Measurements from ENCODE around the gene SKIDA1.

SKIDA1 gene

GRCh38 chr10:21488246-21488956 is 37.1 kb downstream of the SKIDA1 start:
- DNase-seq (ENCODE audit: low read depth in 1 of 2, low spot score in 1 of 2), result no peak
- Histone ChIP-seq H3K27me3 (ENCODE audit: insufficient read depth, poor library complexity, severe bottlenecking) (no peaks in the 10 kb centered on the region), H3K4me3 (replicated peaks; ENCODE audit: insufficient read depth, low read length) (no peak overlapping the region), H3K27ac (replicated peaks) (no peak overlapping the region)
- no peak for TF ChIP-seq CTCF (IDR thresholded peaks at IDR 0.05; ENCODE audit: insufficient read depth, low read length)
- no peak for TF ChIP-seq SPI1 (IDR thresholded peaks at IDR 0.05; ENCODE audit: borderline replicate concordance, low read depth)
- TF ChIP-seq POLR2AphosphoS5 (IDR thresholded peaks at IDR 0.05; ENCODE audit: low read depth), result no peak
- TF ChIP-seq, protein P1, sequence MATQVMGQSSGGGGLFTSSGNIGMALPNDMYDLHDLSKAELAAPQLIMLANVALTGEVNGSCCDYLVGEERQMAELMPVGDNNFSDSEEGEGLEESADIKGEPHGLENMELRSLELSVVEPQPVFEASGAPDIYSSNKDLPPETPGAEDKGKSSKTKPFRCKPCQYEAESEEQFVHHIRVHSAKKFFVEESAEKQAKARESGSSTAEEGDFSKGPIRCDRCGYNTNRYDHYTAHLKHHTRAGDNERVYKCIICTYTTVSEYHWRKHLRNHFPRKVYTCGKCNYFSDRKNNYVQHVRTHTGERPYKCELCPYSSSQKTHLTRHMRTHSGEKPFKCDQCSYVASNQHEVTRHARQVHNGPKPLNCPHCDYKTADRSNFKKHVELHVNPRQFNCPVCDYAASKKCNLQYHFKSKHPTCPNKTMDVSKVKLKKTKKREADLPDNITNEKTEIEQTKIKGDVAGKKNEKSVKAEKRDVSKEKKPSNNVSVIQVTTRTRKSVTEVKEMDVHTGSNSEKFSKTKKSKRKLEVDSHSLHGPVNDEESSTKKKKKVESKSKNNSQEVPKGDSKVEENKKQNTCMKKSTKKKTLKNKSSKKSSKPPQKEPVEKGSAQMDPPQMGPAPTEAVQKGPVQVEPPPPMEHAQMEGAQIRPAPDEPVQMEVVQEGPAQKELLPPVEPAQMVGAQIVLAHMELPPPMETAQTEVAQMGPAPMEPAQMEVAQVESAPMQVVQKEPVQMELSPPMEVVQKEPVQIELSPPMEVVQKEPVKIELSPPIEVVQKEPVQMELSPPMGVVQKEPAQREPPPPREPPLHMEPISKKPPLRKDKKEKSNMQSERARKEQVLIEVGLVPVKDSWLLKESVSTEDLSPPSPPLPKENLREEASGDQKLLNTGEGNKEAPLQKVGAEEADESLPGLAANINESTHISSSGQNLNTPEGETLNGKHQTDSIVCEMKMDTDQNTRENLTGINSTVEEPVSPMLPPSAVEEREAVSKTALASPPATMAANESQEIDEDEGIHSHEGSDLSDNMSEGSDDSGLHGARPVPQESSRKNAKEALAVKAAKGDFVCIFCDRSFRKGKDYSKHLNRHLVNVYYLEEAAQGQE (IDR thresholded peaks at IDR 0.05; ENCODE audit: insufficient replicate concordance, low read depth), result no peak
- TF ChIP-seq GABPA (IDR thresholded peaks at IDR 0.05; ENCODE audit: low read depth), result no peak

GRCh38 chr10:21487416-21488180 is 37.9 kb downstream of the SKIDA1 start:
- Histone ChIP-seq H3K27me3 (ENCODE audit: insufficient read depth, poor library complexity, severe bottlenecking) (no peaks in the 10 kb centered on the region), H3K27ac (replicated peaks) (no peak overlapping the region), H3K4me3 (replicated peaks; ENCODE audit: insufficient read depth, low read length) (no peak overlapping the region)
- DNase-seq (ENCODE audit: low read depth in 1 of 2, low spot score in 1 of 2), result no peak
- TF ChIP-seq, protein P1 (IDR thresholded peaks at IDR 0.05; ENCODE audit: insufficient replicate concordance, low read depth), result no peak
- TF ChIP-seq CTCF (IDR thresholded peaks at IDR 0.05; ENCODE audit: insufficient read depth, low read length) (no peak), SPI1 (IDR thresholded peaks at IDR 0.05; ENCODE audit: borderline replicate concordance, low read depth) (no peak), POLR2AphosphoS5 (IDR thresholded peaks at IDR 0.05; ENCODE audit: low read depth) (no peak), GABPA (IDR thresholded peaks at IDR 0.05; ENCODE audit: low read depth) (no peak)

GRCh38 chr10:21482821-21483220 is 42.7 kb downstream of the SKIDA1 start:
- TF ChIP-seq CTCF (IDR thresholded peaks at IDR 0.05; ENCODE audit: insufficient read depth, low read length), result no peak
- no peak for TF ChIP-seq SPI1 (IDR thresholded peaks at IDR 0.05; ENCODE audit: borderline replicate concordance, low read depth)
- TF ChIP-seq, protein P1 (IDR thresholded peaks at IDR 0.05; ENCODE audit: insufficient replicate concordance, low read depth), result no peak
- no peak for TF ChIP-seq POLR2AphosphoS5 (IDR thresholded peaks at IDR 0.05; ENCODE audit: low read depth)
- TF ChIP-seq GABPA (IDR thresholded peaks at IDR 0.05; ENCODE audit: low read depth), result no peak
- no peak for DNase-seq (ENCODE audit: low read depth in 1 of 2, low spot score in 1 of 2)
- H3K4me3 ChIP-seq (replicated peaks; ENCODE audit: insufficient read depth, low read length), result no peak overlapping the region
- no peaks in the 10 kb centered on the region for H3K27me3 ChIP-seq (ENCODE audit: insufficient read depth, poor library complexity, severe bottlenecking)
- no peak overlapping the region for H3K27ac ChIP-seq (replicated peaks)
